Smooth muscle cell (in vitro differentiated cells): ENCODE measurements around the gene REP15. TPM values are rescaled to one million over a fixed set of nuclear protein-coding genes. Genes with fewer than 3 reads are reported as not detected.

Experiments used
- DNase-seq: peaks from one replicate; lab custom pipeline; 2025; ENCODE audit not compliant: unreplicated experiment; lab: John Stamatoyannopoulos, UW
- H2AFZ ChIP-seq: fragments of 200-600 bp; sonication (generic); 2 replicates; pipeline ENCODE4 v1.6.0; 2016; ENCODE audit warnings: antibody characterized with exemption, low read depth, mild to moderate bottlenecking
- H3F3A ChIP-seq: fragments of 200-600 bp; sonication (generic); 2 replicates; pipeline ENCODE4 v1.6.0; 2017; ENCODE audit warnings: antibody characterized with exemption, low read depth
- H3K27ac ChIP-seq: fragments of 200-600 bp; sonication (generic); 2 replicates; pipeline ENCODE4 v1.5.1; 2016; ENCODE audit warnings: low read depth, mild to moderate bottlenecking
- H3K27me3 ChIP-seq: fragments of 200-600 bp; sonication (generic); 2 replicates; pipeline ENCODE4 v1.6.1; 2016; ENCODE audit warnings: low read depth, mild to moderate bottlenecking
- H3K36me3 ChIP-seq: fragments of 200-600 bp; sonication (generic); 2 replicates; pipeline ENCODE4 v1.5.1; 2016; ENCODE audit warnings: low read depth
- H3K4me1 ChIP-seq: fragments of 200-600 bp; sonication (generic); 2 replicates; pipeline ENCODE4 v1.5.1; 2016; ENCODE audit warnings: low read depth
- H3K4me2 ChIP-seq: fragments of 200-600 bp; sonication (generic); 2 replicates; pipeline ENCODE4 v1.6.0; 2016; ENCODE audit warnings: mild to moderate bottlenecking
- H3K4me3 ChIP-seq: fragments of 200-600 bp; sonication (generic); 2 replicates; pipeline ENCODE4 v1.5.1; 2016; ENCODE audit warnings: mild to moderate bottlenecking
- H3K79me2 ChIP-seq: fragments of 200-600 bp; sonication (generic); 2 replicates; pipeline ENCODE4 v1.6.0; 2016; ENCODE audit warnings: low read depth, mild to moderate bottlenecking
- H3K9ac ChIP-seq: fragments of 200-600 bp; sonication (generic); 2 replicates; pipeline ENCODE4 v1.6.0; 2016; ENCODE audit warnings: low read depth
- H3K9me3 ChIP-seq: fragments of 200-600 bp; sonication (generic); replicated peaks from 2 replicates; pipeline ENCODE4 v1.5.1; 2016; ENCODE audit warnings: low read depth
- H4K20me1 ChIP-seq: fragments of 200-600 bp; sonication (generic); 2 replicates; pipeline ENCODE4 v1.6.0; 2016; ENCODE audit warnings: low read depth
- CTCF ChIP-seq: fragments of 200-600 bp; sonication (generic); IDR thresholded peaks from 2 replicates; pipeline ENCODE4 v1.5.1; 2017; ENCODE audit warnings: borderline replicate concordance, mild to moderate bottlenecking, antibody characterized with exemption; ENCODE audit not compliant: insufficient read depth, poor library complexity, severe bottlenecking
- WGBS: methylation state at CpG from one replicate; pipeline ENCODE4 v1.1.7; 2016; ENCODE audit warnings: low lambda C conversion rate; 5-methylcytosine and 5-hydroxymethylcytosine counted together
- polyA plus RNA-seq: library from polyadenylated mRNA; unstranded; fragments of >200 nt; fragmentation: Nextera tagmentation; extraction: Ambion mirVana; gene quantifications from 2 replicates; pipeline ENCODE4 v1.2.1, GENCODE V29; 2016
- total RNA-seq: library from RNA; depleted of rRNA; stranded (reverse); fragments of >200 nt; gene quantifications from 2 replicates; pipeline ENCODE4 v1.2.3, GENCODE V29; 2014

The REP15 gene
- total and polyA plus RNA-seq, 2 experiments from 2014 or later = 0.47 to 1.7 TPM

GRCh38 chr12:27685274-27685673, 11.0 kb upstream of the REP15 start:
- Histone ChIP-seq H3K36me3 (peaks cover 44% of the 10 kb centered on the region), H3F3A (peaks cover 4% of the 10 kb centered on the region), H3K27ac (no peak overlapping the region), H3K9me3 (no peaks in the 10 kb centered on the region), H4K20me1 (no peaks in the 10 kb centered on the region), H3K9ac (no peak overlapping the region), H2AFZ (no peak overlapping the region), H3K4me1 (no peaks in the 10 kb centered on the region), H3K4me3 (no peak overlapping the region), H3K4me2 (no peak overlapping the region), H3K27me3 (no peaks in the 10 kb centered on the region), H3K79me2 (no peaks in the 10 kb centered on the region)
- WGBS = 95% methylated on average over 2 of the region's 2 CpGs
- TF ChIP-seq CTCF = no peak
- no peak for DNase-seq

- Histone ChIP-seq H3K27ac (no peak overlapping the region), H3K4me2 (no peak overlapping the region), H2AFZ (no peak overlapping the region), H3K27me3 (no peaks in the 10 kb centered on the region), H3K9ac (no peak overlapping the region), H3K9me3 (no peaks in the 10 kb centered on the region), H3K4me3 (no peak overlapping the region), H3K36me3 (peaks cover 46% of the 10 kb centered on the region), H3K4me1 (no peaks in the 10 kb centered on the region), H4K20me1 (no peaks in the 10 kb centered on the region), H3K79me2 (no peaks in the 10 kb centered on the region), H3F3A (peaks cover 4% of the 10 kb centered on the region)
- DNase-seq = no peak
- TF ChIP-seq CTCF = no peak
Measured at GRCh38 chr12:27686147-27686546, 10.1 kb upstream of the REP15 start.

- no peak overlapping the region for H3K9ac ChIP-seq
- H3F3A ChIP-seq = peaks cover 4% of the 10 kb centered on the region
- H4K20me1 ChIP-seq = no peaks in the 10 kb centered on the region
- no peak overlapping the region for H3K27ac ChIP-seq
- no peak for DNase-seq
- 98% methylated on average over 3 of the region's 3 CpGs for WGBS
- H3K27me3 ChIP-seq = no peaks in the 10 kb centered on the region
- peaks cover 51% of the 10 kb centered on the region for H3K36me3 ChIP-seq
- H3K4me3 ChIP-seq = no peak overlapping the region
- no peak overlapping the region for H3K4me2 ChIP-seq
- no peaks in the 10 kb centered on the region for H3K79me2 ChIP-seq
- no peaks in the 10 kb centered on the region for H3K9me3 ChIP-seq
- TF ChIP-seq CTCF = no peak
- no peaks in the 10 kb centered on the region for H3K4me1 ChIP-seq
- no peak overlapping the region for H2AFZ ChIP-seq
Measured at GRCh38 chr12:27688671-27689070, 7.6 kb upstream of the REP15 start.

DNA sequence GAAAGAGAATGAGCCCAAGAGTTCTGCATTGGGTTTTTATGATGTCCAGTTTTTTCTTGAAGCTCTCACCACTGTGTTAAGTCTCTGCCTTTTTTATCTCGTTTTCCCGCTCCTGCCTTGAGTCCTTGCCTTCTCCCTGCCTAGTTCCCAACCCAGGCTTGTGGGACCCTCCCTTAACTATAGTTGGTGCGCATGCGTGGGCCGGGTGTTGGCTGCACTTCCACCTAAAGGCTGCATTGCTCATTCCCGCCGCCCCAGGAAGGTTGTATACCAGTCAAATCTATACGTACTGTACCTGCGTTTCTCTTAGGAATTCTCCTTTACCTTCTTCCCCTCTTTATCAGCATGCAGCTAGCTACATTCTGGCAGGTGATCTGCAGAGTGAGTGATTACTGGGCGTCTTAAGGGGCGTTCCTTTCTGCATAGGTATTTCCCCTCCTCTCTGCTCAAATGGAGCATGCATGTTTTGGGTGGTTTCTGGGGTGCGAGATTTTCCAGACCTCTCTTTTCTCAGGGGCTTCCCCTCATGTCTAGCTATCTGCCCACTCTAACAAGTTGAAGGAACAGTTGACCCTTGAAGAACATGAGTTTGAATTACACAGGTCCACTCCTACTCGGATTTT, 6.6 kb upstream of the REP15 start:
- H3K27me3 ChIP-seq = no peaks in the 10 kb centered on the region
- 95% methylated on average over 13 of the region's 13 CpGs for WGBS
- peaks cover 57% of the 10 kb centered on the region for H3K36me3 ChIP-seq

More for the DNA sequence above, 6.6 kb upstream of the REP15 start:
- H3K9me3 ChIP-seq = no peaks in the 10 kb centered on the region
- H3K4me1 ChIP-seq = no peaks in the 10 kb centered on the region
- DNase-seq = no peak
- no peaks in the 10 kb centered on the region for H4K20me1 ChIP-seq
- no peak overlapping the region for H3K27ac ChIP-seq
- no peak overlapping the region for H3K9ac ChIP-seq
- no peak overlapping the region for H3K4me2 ChIP-seq
- H3K79me2 ChIP-seq = no peaks in the 10 kb centered on the region
- H3K4me3 ChIP-seq = no peak overlapping the region
- H3F3A ChIP-seq = peaks cover 3% of the 10 kb centered on the region
- no peak overlapping the region for H2AFZ ChIP-seq
- TF ChIP-seq CTCF = no peak
